Hematopoietic multipotent progenitor cell treated with erythropoietin and hydrocortisone succinate and interleukin-3 and kit ligand, for 8 days (in vitro differentiated cells): ENCODE measurements around the gene TCIRG1.

Source experiments
- DNase-seq: peaks from one replicate; pipeline ENCODE4 v3.0.0-alpha.2; 2015

TCIRG1 gene

GRCh38 chr11:68090706-68091105 lies 51.9 kb downstream of the TCIRG1 start:
- DNase-seq = peak; percentile 48

- no peak for DNase-seq
Observed at GRCh38 chr11:68092411-68092810, 53.6 kb downstream of the TCIRG1 start.

GRCh38 chr11:68092946-68093345 lies 54.1 kb downstream of the TCIRG1 start:
- DNase-seq = peak; percentile 62

DNA sequence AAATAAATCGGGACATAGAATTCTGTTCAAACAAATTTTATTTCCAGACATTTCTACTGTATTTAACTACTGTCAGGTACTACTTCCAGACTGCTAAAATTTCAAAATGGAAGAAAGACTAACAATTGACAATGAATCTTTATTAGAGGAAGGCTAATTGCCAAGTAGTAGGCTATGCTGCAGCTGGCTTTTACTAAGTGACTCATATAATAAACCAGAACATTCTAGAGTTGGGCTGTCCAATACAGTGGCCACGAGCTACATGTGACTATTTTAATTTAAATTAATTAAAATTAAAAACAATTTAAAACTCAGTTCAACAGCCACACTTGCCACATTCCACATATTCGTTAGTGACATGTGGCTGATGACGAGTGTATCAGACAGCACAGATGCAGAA lies 54.7 kb downstream of the TCIRG1 start:
- no peak for DNase-seq

- no peak for DNase-seq
Observed at GRCh38 chr11:68096962-68097361, 58.1 kb downstream of the TCIRG1 start.

DNA sequence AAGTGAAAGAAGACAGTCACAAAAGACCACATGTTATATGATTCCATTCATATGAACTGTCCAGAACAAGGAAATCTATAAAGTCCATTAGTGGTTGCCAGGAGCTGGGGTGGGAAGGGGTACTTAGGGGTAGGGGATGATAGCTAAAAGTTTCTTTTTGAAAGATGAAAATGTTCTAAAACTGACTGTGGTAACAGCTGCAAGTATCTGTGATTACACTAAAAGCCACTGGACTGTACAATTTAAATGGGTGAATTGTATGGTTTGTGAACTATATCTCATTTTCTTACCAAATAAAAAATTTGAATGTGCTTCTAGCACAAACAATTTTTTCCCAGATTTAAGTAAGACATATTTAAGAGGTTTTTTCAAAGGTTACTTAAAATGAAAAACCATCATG lies 60.2 kb downstream of the TCIRG1 start:
- no peak for DNase-seq

GRCh38 chr11:68099474-68100405 lies 60.9 kb downstream of the TCIRG1 start:
- peak; percentile 96 for DNase-seq
